HUDEP-2 (cell line): ENCODE data around the gene PRSS57.
"Not testable (repeated sequence)": the region's sequence is repeated elsewhere in the genome, so short reads cannot be mapped to it uniquely, and the experiment has no call there.

Experiments used
- DNase-seq, 76 experiments: peaks; one replicate each; lab custom pipeline; 2025; ENCODE audit not compliant: unreplicated experiment in 76 of 76; lab: John Stamatoyannopoulos, UW

Gene PRSS57

GRCh38 chr19:698529-698928 lies 3.3 kb upstream of the PRSS57 start:
- not testable (repeated sequence) for DNase-seq

- DNase-seq = no peak
These were observed 536 bp downstream of the PRSS57 start for GRCh38 chr19:694481-695351.

DNA sequence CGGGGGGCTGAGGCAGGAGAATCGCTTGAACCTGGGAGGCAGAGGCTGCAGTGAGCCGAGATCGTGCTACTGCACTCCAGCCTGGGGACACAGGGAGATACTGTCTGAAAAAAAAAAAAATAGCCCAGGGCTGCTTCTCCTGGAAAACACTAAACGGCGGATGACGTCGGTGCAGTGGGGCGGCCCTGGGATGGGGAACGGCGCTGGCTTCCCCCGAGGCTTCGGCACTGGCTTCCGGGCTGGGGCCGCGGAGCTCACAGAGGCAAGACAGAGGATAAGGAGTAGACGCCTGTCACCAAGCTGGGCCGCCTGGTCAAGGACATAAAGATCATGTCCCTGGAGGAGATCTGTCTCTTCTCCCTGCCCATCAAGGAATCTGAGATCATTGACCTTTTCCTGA lies 5.0 kb downstream of the PRSS57 start:
- no peak for DNase-seq

- DNase-seq = no peak
These were observed 6.3 kb downstream of the PRSS57 start for GRCh38 chr19:688992-689391.

- no peak for DNase-seq
These were observed 7.0 kb downstream of the PRSS57 start for GRCh38 chr19:688214-688613.

DNA sequence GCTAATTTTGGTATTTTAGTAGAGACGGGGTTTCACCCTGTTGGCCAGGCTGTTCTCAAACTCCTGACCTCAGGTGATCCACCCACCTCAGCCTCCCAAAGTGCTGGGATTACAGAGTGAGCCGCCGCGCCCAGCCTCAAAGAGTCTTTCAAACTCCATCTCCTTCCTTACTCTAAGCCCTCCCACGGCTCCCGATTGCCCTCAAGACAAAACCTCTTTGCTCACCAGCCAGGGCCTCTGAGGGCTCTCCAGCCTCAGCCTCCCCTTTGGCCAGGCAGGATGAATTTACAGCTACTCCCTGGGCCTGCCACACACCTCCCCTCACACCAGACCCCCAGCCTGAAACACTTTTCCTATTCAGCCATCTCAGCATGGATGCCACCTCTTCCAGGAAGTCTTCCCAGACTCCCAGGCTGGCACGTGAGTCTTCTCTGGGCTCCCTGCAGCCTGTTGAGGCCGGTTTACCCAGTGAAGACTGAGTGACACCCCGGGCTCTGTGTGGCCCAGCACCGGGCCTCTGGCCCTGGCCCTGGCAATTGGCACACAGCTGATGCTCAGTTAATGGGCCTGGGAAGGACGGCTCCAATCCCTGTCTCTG lies 7.6 kb downstream of the PRSS57 start:
- no peak for DNase-seq

DNA sequence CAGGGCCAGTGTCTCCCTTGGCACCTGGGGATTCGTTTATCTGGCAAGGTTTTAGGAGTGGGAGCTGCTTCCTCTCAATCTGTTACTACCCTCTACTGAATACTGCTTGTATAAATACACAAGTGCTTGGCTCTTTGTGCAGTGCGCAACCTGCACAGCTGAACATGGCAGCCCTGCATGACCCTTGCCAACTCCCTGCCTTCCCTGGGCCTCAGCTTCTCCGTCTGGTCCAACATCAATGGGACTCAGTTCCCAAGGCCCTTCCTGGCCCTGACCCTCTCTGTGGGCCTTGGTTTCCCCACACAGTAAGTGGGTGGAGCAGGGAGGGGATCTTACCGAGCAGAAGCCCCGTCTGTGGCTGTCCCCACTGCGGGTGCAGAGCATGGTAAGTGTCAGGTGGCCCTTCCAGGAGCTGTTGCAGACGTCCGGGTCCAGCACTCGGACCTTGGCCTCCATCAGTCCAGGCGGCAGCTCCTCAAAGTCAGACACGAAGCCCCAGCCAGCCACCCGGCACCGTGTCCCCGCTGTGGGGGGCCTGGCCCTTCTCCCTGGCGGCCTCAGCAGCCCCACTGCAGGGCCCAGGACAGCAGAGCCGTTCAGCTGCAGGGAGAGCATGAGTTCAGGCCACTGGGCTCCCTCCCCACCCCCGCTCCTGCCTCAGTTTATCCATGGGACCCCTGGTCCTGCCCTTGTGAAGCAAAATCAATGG lies 8.5 kb downstream of the PRSS57 start:
- DNase-seq = no peak

DNA sequence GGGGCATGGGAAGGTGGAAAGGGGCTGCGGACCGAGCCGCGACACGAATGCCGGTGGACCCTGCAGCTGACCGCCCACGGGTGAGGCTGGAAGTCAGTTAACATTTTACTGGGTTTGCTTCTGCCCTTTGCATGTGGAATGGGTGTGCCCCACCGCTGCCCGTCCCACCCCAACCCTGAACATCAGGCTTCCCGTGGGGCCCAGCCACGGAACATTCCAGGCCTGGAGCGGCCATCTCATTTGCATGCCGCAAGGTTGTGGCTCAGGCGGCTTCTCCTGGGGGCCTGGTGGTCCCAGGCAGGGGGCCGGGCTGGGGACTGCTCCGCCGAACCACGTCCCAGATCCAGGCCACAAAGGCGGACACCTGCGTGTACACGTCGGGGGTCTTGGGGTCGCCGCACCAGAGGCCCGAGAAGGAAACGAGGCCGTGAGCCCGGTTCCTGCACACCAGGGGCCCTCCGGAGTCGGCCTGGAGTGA lies 9.8 kb downstream of the PRSS57 start:
- no peak for DNase-seq

DNA sequence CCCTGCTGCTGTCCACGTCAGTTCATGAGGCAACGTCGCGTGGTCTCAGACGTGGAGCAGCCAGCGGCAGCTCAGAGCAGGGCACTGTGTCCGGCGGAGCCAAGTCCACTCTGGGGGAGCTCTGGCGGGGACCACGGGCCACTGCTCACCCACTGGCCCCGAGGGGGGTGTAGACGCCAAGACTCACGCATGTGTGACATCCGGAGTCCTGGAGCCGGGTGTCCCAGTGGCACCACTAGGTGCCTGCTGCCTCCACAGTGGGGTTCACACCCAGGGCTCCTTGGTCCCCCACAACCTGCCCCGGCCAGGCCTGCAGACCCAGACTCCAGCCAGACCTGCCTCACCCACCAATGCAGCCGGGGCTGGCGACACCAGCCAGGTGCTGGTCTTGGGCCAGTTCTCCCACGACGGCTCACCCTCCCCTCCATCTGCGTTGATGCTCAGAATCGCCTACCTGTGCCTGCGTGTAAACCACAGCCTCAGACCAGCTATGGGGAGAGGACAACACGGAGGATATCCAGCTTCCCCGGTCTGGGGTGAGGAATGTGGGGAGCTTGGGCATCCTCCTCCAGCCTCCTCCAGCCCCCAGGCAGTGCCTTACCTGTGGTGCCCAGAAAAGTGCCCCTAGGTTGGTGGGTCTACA lies 12.5 kb downstream of the PRSS57 start:
- no peak for DNase-seq

DNA sequence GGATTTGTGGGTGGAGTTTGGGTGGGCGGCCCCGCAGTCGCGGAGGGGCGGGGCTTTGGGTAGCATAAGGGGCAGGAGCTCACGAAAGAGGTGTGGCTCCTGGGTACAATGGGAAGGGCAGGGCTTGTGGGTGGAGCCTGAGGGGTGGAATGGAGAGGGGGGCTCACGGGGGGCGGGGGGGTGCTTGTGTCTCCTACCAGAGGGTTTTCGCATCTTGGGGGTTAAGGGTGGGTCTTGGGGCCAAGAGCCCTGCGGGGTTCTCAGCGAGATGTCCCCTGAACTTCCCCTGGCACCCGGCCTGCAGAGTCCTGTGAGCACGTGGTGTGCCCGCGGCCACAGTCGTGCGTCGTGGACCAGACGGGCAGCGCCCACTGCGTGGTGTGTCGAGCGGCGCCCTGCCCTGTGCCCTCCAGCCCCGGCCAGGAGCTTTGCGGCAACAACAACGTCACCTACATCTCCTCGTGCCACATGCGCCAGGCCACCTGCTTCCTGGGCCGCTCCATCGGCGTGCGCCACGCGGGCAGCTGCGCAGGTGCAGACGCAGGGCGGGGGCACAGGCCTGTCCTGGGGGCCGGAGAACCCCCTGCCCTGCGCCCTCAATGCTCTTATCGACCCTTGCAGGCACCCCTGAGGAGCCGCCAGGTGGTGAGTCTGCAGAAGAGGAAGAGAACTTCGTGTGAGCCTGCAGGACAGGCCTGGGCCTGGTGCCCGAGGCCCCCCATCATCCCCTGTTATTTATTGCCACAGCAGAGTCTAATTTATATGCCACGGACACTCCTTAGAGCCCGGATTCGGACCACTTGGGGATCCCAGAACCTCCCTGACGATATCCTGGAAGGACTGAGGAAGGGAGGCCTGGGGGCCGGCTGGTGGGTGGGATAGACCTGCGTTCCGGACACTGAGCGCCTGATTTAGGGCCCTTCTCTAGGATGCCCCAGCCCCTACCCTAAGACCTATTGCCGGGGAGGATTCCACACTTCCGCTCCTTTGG lies 13.9 kb downstream of the PRSS57 start:
- DNase-seq = peak in 57 of 76 experiments; percentile 66 to 100 (median 96)

DNA sequence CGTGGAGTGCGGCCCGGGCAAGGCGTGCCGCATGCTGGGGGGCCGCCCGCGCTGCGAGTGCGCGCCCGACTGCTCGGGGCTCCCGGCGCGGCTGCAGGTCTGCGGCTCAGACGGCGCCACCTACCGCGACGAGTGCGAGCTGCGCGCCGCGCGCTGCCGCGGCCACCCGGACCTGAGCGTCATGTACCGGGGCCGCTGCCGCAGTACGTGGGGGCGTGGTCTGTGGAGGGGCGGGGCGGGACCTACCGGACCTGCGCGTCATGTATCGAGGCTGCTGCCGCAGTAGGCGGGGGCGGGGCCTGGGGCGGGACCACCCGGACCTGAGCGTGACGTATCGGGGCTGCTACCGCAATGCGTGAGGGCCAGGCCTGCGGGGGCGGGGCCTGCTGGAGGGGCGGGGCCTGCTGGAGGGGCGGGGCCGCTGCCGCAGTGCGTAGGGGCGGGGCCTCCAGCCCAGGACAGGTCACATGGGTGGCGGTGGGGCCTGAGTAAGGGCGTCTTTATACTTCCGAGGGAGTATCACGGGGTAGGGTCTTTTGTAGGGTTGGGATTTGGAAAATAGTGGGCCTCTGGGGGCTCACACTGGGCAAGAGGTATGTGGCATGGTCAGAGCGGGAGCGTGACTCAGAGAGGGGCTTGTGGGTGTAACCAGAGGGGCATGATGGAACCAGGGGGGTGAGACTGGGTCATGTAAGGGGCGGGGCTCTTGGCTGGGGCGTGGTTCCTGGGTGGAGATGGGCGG lies 14.8 kb downstream of the PRSS57 start:
- peak; percentile 85 to 100 (median 100) for DNase-seq

DNA sequence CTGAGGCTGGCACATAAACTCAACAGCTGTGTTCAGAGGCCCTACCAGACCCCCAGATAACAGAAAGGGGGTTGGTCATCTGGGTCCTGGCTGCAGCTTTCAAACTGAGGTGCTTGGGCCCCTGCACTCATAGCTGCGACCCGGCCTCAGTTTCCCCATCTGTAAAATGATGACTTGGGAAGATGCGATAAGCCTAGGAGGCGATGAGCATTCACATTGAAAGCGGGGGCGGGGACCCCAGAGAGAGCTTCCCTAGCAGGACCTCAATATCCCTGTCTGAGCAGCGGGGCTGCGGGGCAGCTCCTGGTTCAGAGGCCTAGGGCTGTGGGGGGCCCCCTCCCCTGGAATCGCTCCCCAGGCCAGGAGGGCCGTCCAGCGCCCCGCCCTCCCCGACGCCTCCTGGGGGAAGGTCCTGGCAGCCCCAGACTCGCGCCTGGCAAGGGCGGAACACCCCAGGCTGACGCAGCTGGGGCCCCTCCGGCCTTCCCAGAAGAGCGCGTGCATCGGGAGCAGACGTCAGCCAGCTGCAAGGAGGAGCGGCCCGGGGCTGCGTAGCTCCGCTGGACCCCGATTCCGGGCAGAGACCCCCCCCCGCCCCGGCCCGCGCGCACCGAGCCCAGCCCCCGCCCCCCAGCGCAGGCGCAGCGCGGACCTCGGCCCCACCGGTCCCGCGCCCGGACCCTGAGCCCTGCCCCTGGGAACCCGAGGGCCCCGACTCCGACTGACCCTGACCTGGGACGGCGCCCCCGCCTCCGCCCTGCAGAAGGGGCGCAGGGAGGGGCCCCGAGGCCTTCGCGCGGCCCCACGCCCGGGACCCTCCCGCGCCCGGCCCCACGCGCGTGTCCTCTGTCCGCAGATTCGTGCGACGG lies 15.6 kb downstream of the PRSS57 start:
- peak in 32 of 76 experiments; percentile 16 to 71 (median 36) for DNase-seq

- no peak for DNase-seq
These were observed 16.4 kb downstream of the PRSS57 start for GRCh38 chr19:678791-679388.

DNA sequence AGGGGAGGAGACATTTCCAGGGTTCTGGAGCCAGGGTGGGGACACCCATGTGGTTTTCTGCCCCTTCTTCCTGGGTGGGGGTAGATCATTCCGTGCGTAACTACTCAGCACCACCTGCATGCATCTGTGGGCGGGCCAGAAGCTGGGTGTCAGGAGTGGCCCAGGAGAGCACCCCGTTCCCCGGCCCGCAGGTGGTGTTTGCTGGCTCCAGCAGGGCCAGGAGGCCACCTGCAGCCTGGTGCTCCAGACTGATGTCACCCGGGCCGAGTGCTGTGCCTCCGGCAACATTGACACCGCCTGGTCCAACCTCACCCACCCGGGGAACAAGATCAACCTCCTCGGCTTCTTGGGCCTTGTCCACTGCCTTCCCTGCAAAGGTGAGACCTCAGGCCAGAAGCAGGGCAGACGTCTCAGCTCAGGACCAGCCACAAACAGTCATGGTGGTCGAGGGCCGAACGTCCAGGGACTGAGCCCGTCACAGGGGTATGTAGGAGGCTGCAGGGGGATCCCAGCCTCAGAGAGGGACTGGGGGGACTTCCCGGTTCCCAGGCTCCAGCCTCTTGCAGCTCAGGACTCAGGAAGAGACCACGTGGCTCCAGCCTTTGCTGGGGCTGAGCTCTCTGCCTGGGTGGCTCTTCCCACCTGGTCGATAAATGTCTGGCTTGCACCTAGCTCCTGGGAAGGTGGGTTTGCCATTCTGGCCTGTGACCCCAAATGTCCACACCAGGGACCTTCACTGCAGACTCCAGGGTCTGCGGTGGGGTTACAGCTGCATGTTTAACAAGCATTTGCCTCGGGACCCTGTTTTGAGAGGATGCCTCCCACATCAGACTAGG lies 17.4 kb downstream of the PRSS57 start:
- no peak for DNase-seq

- DNase-seq = peak in 1 of 76 experiments; percentile 19
These were observed 18.1 kb downstream of the PRSS57 start for GRCh38 chr19:677201-677600.

DNA sequence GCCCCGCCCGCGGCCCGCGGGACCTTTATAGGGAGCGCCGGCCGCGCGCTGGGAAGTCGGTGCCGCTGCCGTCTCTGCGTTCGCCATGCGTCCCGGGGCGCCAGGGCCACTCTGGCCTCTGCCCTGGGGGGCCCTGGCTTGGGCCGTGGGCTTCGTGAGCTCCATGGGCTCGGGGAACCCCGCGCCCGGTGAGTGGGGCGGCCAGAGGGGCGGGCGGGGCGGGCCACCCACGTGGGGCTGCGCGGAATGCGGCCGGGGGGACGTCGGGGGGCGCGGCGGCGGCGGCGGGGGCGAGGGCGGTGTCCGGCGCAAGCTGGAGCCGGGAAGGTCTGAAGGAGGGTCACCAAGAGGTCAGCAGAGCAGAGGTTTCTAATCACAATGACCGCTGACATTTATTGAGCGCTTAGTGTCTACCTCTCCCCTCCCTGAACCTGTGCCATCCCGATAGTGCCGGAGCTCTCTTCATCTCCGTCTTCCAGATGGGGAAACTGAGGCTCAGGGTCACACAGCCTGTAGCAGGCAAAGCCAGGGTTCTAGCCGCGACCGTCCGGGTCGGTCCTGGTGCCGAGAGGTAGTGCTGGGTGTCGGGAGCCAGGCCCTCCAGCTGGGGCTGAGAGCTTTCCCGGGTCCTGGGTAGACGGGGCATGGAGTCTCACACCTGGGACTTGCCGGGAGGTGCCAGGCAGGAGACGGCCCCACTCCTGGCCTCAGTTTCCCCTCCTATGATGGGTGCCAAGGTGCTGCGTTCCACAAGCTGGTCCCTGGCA lies 18.7 kb downstream of the PRSS57 start, which contains the start of gene FSTL3:
FSTL3 (plus strand) TSS at position 54 of the 767 bp plus-strand sequence; CDS start at position 86, 32 bp downstream.
- DNase-seq = no peak
